Activated naive CD8-positive, alpha-beta T cell treated with anti-CD3 and anti-CD28 coated beads, Interleukin-2, amount 50 U/mL, for 16 hours (primary cell): ENCODE data around the gene LRRC8D.

Source experiments
- DNase-seq: peaks from one replicate; pipeline ENCODE4 v3.0.0-alpha.2; 2020; ENCODE audit warnings: low read depth, low spot score

Gene LRRC8D

GRCh38 chr1:89807503-89807902, 13.3 kb upstream of the LRRC8D start:
- no peak for DNase-seq

- no peak for DNase-seq
Observed at GRCh38 chr1:89807983-89808382, 12.8 kb upstream of the LRRC8D start.

GRCh38 chr1:89808441-89809117, 12.3 kb upstream of the LRRC8D start:
- DNase-seq = no peak

GRCh38 chr1:89809556-89809955, 11.3 kb upstream of the LRRC8D start:
- DNase-seq = no peak

- DNase-seq = no peak
Observed at GRCh38 chr1:89810302-89810701, 10.5 kb upstream of the LRRC8D start.

GRCh38 chr1:89810880-89811279, 10.0 kb upstream of the LRRC8D start:
- DNase-seq = no peak

GRCh38 chr1:89812992-89813391, 7.8 kb upstream of the LRRC8D start:
- DNase-seq = no peak

GRCh38 chr1:89815040-89815439, 5.8 kb upstream of the LRRC8D start:
- no peak for DNase-seq

GRCh38 chr1:89815611-89816010, 5.2 kb upstream of the LRRC8D start:
- DNase-seq = no peak

- no peak for DNase-seq
Observed at GRCh38 chr1:89816366-89816765, 4.5 kb upstream of the LRRC8D start.

- DNase-seq = peak; percentile 29
Observed at GRCh38 chr1:89821322-89822108, 683 bp downstream of the LRRC8D start.

GRCh38 chr1:89822109-89822962, 1.5 kb downstream of the LRRC8D start:
- no peak for DNase-seq

GRCh38 chr1:89822999-89823628, 2.3 kb downstream of the LRRC8D start:
- DNase-seq = no peak

- no peak for DNase-seq
Observed at GRCh38 chr1:89823679-89824292, 3.0 kb downstream of the LRRC8D start.

- no peak for DNase-seq
Observed at GRCh38 chr1:89826594-89826993, 5.8 kb downstream of the LRRC8D start.

GRCh38 chr1:89827330-89827729, 6.5 kb downstream of the LRRC8D start:
- no peak for DNase-seq

- DNase-seq = no peak
Observed at GRCh38 chr1:89827902-89828301, 7.1 kb downstream of the LRRC8D start.

GRCh38 chr1:89829186-89829585, 8.4 kb downstream of the LRRC8D start:
- DNase-seq = no peak

- DNase-seq = no peak
Observed at GRCh38 chr1:89831462-89832120, 10.8 kb downstream of the LRRC8D start.

GRCh38 chr1:89832496-89833127, 11.8 kb downstream of the LRRC8D start:
- no peak for DNase-seq
